Panc1 (cell line): Measurements from ENCODE around the gene ANKRD40. TPM values are rescaled to one million over a fixed set of nuclear protein-coding genes. Genes with fewer than 3 reads are reported as not detected.
"Not testable (repeated sequence)": the region's sequence is repeated elsewhere in the genome, so short reads cannot be mapped to it uniquely, and the experiment has no call there.

ENCODE experiments used
- ATAC-seq: fragments of 200-7000 bp; cut with Tn5 transposase; 2 replicates; pipeline ENCODE4 v1.9.1; 2020; ENCODE audit warnings: mild to moderate bottlenecking, moderate library complexity
- BruUV-seq: library from RNA; stranded (reverse); fragments of 400-500 nt; replicated peaks from 2 replicates; lab custom pipeline; 2021; lab: Mats Ljungman, UMichigan
- CTCF ChIA-PET: fragments of 300-600 bp; sonication (Branson Sonifier 250); formaldehyde crosslinking; loops from one replicate; lab custom pipeline; 2022; ENCODE audit warnings: antibody characterized with exemption; lab: Charles Lee
- POLR2A ChIA-PET: fragments of 300-600 bp; sonication (Branson Sonifier 250); formaldehyde crosslinking; loops from one replicate; lab custom pipeline; 2022; ENCODE audit warnings: antibody characterized with exemption; lab: Charles Lee
- DNase-seq: peaks from one replicate; pipeline ENCODE4 v3.0.0-alpha.2; 2010; ENCODE audit warnings: low read depth, low spot score
- H3K27ac ChIP-seq: 2 replicates; pipeline ENCODE4 v1.5.1; 2011; ENCODE audit warnings: mild to moderate bottlenecking, low read length, inconsistent platforms
- H3K27me3 ChIP-seq: fragments of 200-500 bp; sonication (Bioruptor generic); 2 replicates; pipeline ENCODE4 v1.6.0; 2014; ENCODE audit warnings: low read length, inconsistent platforms; ENCODE audit not compliant: control insufficient read depth, insufficient read depth
- H3K36me3 ChIP-seq: fragments of 200-500 bp; sonication (Bioruptor generic); 2 replicates; pipeline ENCODE4 v1.5.1; 2014; ENCODE audit warnings: inconsistent platforms, mild to moderate bottlenecking, low read length, moderate library complexity; ENCODE audit not compliant: control insufficient read depth, insufficient read depth
- H3K4me1 ChIP-seq: 2 replicates; pipeline ENCODE4 v1.5.1; 2011; ENCODE audit warnings: inconsistent platforms, mild to moderate bottlenecking, low read length, moderate library complexity; ENCODE audit not compliant: control insufficient read depth, insufficient read depth
- H3K4me3 ChIP-seq, 2 experiments: 2 replicates each; pipeline ENCODE4 v1.5.1; 2011 to 2012; ENCODE audit warnings: low read depth in 2 of 2, low read length in 2 of 2, mild to moderate bottlenecking in 2 of 2, inconsistent platforms in 1 of 2, moderate library complexity in 1 of 2
- H3K9me3 ChIP-seq: fragments of 200-500 bp; sonication (Bioruptor generic); 2 replicates; pipeline ENCODE4 v1.5.1; 2014; ENCODE audit warnings: low read depth, mild to moderate bottlenecking, inconsistent platforms, low read length, moderate library complexity; ENCODE audit not compliant: control insufficient read depth, insufficient read depth
- CTCF ChIP-seq: fragments of 450-650 bp; IDR thresholded peaks from 2 replicates; pipeline ENCODE4 v1.5.1; 2017; ENCODE audit warnings: mild to moderate bottlenecking
- POLR2AphosphoS5 ChIP-seq: IDR thresholded peaks from 2 replicates; pipeline ENCODE4 v1.6.1; 2012; ENCODE audit warnings: mild to moderate bottlenecking, low read depth, low read length, moderate library complexity
- REST ChIP-seq, 2 experiments: IDR thresholded peaks; 2 replicates each; pipeline ENCODE4 v1.6.1; 2011 to 2012; ENCODE audit warnings: low read depth in 2 of 2, control low read depth in 1 of 2, low read length in 1 of 2, mild to moderate bottlenecking in 1 of 2, moderate library complexity in 1 of 2; ENCODE audit not compliant: insufficient read depth in 1 of 2
- SIN3A ChIP-seq: IDR thresholded peaks from 2 replicates; pipeline ENCODE4 v1.6.1; 2012; ENCODE audit warnings: low read depth, mild to moderate bottlenecking, low read length, moderate library complexity, borderline replicate concordance; ENCODE audit not compliant: insufficient read depth
- TCF7L2 ChIP-seq: IDR thresholded peaks from 2 replicates; pipeline ENCODE4 v1.6.1; 2011; ENCODE audit warnings: mild to moderate bottlenecking, low read depth, low read length, inconsistent platforms
- in situ Hi-C: cut with HindIII; loops from 2 replicates; pipeline ENCODE4 v1.10.0; 2016; ENCODE audit warnings: low sequenced_read_pairs, low pct_unique_long_range_greater_than_20kb
- intact Hi-C: fragments of 100-400 bp; cut with micrococcal nuclease; formaldehyde crosslinking; loops from one replicate; pipeline ENCODE4 v1.10.0; 2022; ENCODE audit not compliant: unreplicated experiment
- total RNA-seq: library from RNA; stranded (reverse); gene quantifications from one replicate; pipeline ENCODE4 v1.2.1, GENCODE V29; 2021; ENCODE audit not compliant: unreplicated experiment

Gene ANKRD40
- total RNA-seq, 1 experiment from 2014 or later = 57.2 TPM

- H3K9me3 ChIP-seq, H3K36me3 ChIP-seq, BruUV-seq, H3K27me3 ChIP-seq, in situ Hi-C loops, intact Hi-C loops, ATAC-seq, DNase-seq: not testable (repeated sequence)
- H3K27ac ChIP-seq = peak overlapping the region; percentile 95
- ChIA-PET CTCF (interaction anchor here (0.5 to 0.7 kb wide), 3 partner anchors 163 to 312 kb away, joined by 7 to 13 read pairs (median 8); no protein-coding TSS in a partner anchor), POLR2A (interaction anchor here (0.7 to 1.2 kb wide), 2 partner anchors 10 to 244 kb away, joined by 3 to 6 read pairs; partner anchors contain the start of gene LUC7L3)
- H3K4me3 ChIP-seq = peak overlapping the region; percentile 64 to 92; a peak in 3 of 4 replicates
- peaks cover 14% of the 10 kb centered on the region for H3K4me1 ChIP-seq
Observed at GRCh38 chr17:50709053-50709452, 1.3 kb upstream of the ANKRD40 start.

GRCh38 chr17:50708050-50709000, 611 bp upstream of the ANKRD40 start:
- H3K9me3 ChIP-seq = no peaks in the 10 kb centered on the region
- ChIA-PET POLR2A (interaction anchor here (0.6 to 1.2 kb wide), 3 partner anchors 10 to 245 kb away, joined by 3 to 7 read pairs (median 6); partner anchors contain the start of gene LUC7L3), CTCF (interaction anchor here (0.5 to 0.7 kb wide), 2 partner anchors 163 to 311 kb away, joined by 8 to 13 read pairs; no protein-coding TSS in a partner anchor)
- H3K27me3 ChIP-seq = no peaks in the 10 kb centered on the region
- intact Hi-C loops = no loop called here
- H3K4me1 ChIP-seq = peaks cover 14% of the 10 kb centered on the region
- no peak for DNase-seq
- BruUV-seq = TSS peak; percentile 98
- in situ Hi-C loops = no loop called here
- H3K36me3 ChIP-seq = peaks cover 3% of the 10 kb centered on the region; the same call in 1 of the 2 replicates
- H3K4me3 ChIP-seq = peak overlapping the region; percentile 64 to 92
- TF ChIP-seq SIN3A (no peak), CTCF (no peak), REST (IDR thresholded peaks at IDR 0.05; ENCODE audit: insufficient read depth in 1 of 2, low read depth in 2 of 2, low read length in 1 of 2) (no peak), TCF7L2 (no peak), POLR2AphosphoS5 (no peak)
- no peak for ATAC-seq
- peak overlapping the region; percentile 95 for H3K27ac ChIP-seq
